HG02885 (cell line): ENCODE results near the gene DNAJB9.
A peak's percentile ranks its signal among the peaks of the same experiment; 100 is the strongest.

Source experiments
- ATAC-seq: cut with Tn5 transposase; IDR thresholded peaks from one replicate; pipeline ENCODE4 v1.9.1; 2021; ENCODE audit warnings: mild to moderate bottlenecking; ENCODE audit not compliant: unreplicated experiment, poor library complexity

The DNAJB9 gene

DNA sequence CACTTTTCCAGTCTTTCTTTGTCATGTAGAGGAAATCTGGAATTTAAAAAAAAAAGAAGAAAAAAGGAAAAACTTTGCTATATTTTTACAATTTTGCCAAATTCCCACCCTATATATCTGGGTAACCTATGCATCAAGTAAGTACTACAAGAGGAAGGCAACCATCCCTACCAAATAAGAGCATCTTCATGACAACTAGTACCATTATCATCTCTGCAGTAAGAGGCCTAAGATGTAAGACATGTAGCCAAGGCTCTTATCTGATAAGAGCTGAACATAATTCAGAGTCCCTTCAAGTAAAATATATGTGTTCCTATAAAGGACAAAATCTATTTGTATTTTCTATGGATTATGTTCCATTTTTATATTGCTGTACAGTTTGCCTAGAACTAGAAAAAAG, 3.7 kb upstream of the DNAJB9 start:
- ATAC-seq = no peak

DNA sequence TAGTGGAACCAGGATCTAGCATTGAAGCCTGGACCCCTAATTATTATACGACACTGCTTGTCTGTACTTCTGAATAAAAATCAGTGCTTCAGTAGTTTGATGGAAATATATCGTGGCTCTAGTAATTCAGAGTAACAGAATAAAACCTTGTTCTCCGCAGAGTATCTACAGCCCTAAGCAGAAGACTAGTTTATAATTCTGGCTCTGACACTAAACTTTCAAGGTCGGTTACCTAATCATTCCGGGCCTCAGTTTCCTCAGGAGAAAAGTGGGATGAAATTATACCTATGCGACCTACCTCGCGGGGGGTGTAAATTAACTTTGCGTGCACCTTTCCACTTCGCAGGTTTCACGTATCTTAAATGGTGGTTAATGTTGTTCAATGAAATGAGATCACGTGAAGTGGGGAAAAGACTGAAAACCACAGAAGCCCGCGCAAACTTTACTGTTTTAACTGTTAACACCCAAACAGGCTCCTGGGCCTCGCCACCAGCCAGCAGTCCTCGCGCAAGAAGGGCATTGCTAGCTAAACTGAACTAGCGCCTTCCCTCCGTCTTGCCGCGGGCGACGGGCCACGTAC, 783 bp upstream of the DNAJB9 start:
- no peak for ATAC-seq

DNA sequence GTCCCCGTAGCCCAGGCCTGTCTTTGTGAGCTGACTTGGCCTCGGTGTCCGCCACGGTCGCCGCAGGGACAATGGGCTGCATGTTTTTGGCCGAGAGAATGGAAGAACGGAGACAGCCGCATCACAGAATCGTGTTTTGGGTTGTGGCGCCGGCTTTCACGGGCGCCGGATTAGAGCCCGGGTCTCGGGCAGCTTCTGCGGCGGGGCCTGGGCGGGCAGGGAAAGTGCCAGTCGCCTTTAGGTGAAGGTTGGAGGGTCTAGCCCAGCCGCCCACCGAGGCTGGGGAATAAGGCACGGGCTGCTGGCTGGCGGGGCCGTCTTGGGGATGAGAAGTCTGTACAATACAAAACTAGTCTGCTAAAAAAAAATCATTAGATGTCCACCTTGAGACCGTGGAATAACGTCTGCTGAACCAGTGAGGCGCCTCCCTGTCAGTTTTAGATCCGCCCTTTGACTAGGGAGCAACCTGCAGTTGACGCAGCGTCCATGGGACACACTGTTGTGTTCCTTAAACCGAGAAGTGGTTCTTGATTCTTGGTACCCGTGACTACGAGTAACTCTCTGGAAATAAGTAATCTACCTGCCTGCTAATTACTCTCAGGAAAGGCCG, 577 bp downstream of the DNAJB9 start:
- peak; percentile 28 for ATAC-seq

DNA sequence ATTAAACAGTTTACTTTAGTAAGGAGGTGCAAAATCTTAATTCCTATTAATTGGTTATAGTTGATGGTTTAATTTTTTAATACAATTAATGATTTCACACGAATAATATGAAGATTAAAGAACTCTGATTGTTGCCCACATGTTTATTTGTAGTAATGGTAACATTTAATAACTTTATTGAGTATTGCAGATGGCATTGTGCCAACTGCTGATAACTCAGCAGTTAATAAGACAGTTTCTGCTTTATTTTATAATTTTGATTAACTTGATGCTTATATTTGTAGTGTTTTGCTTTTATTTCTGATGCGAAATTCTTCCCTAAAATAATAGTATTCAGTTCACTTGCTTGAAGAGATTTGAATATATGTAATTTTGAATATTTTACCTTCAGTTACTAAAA, 2.8 kb downstream of the DNAJB9 start:
- ATAC-seq = no peak

DNA sequence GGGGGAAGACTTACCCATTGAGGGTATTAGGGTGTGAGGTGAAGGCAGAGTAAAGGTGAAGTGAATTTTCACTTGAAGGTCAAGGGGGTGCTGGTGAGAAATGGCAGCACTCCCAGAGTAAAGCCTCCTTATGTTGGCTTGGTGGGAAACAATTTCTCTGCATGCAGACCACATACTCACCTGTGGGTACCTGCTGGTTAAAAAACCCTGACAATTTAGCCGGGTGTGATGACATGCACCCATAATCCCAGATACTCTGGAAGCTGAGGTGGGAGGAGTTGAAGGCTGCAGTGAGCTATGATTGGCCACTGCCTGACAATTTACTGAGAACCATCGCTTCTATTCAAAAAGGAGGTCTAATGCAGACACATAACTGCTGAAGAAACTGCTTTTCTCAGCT, 5.5 kb downstream of the DNAJB9 start:
- no peak for ATAC-seq

DNA sequence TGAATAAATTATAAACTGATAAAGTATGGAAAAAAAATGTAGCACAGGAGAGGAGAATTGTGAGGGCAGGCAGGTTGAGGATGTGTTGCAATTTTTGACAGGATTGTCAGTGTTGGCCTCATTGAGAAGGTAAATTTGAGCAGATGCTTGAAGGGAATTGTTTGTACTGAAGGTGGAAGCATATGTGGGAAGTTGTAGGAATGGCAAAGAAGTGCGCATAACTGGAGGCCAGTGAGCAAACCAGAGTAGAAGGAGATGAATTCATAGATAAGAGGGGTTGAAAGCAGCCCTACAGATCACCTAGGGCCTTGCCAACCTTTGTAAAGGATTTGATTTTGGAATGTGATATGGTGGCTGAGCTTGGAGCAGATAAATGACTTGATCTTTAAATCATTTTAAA, 6.4 kb downstream of the DNAJB9 start:
- ATAC-seq = no peak

DNA sequence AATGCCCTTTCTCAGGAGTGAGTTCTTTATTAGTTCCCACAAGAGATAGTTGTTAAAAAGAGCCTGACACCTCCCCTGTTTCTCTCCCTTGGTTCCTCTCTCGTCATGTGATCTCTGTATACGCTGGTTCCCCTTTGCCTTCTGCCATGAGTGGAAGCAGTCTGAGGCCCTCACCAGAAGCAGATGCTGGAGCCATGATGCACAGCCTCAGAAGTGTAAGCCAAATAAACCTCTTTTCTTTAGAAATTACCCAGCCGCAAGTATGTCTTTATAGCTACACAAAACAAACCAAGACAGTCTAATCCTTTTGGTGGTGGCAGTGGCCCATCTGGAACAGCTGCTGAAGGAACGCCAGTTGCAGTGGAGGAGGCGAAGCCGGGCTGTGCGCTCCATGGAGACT, 9.3 kb downstream of the DNAJB9 start:
- no peak for ATAC-seq

GRCh38 chr7:108580298-108580697, 10.6 kb downstream of the DNAJB9 start:
- no peak for ATAC-seq

DNA sequence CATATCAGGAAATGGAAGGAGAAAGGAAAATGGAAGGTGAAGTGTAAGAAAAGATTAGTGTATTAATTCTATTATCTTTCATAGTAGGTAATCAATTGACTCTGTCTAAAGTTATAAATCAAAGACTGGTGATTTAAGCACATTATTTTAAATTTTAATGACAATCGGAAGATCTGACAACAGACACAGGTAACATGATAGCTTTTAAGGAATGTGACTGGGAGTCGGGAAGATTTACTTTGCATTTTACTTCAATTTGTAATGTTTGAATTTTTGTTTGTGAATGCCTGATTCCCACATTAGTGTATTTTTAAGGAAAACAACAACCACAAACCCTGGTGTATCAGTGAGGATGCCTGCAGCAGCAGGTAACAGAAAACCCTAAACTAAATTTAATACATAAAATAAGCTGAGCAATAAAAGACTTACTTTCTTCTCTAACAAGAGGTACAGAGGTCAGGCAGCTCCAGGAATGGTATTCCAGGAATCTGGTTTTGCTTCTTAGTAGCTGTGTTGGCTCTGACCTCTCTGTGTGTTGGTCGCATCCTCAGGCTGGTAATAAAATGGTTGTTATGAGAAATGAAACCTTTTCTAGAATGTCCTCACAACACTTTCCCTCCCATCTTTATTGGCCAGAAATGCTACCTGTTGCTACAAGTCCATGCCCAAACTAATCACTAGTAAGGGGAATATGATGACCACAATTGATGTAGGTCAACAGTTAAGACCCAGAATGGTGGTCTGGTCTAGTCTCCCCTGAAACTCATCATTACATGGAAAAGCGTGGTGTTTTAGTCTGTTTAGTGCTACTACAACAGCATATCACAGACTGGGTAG, 12.2 kb downstream of the DNAJB9 start:
- ATAC-seq = no peak

DNA sequence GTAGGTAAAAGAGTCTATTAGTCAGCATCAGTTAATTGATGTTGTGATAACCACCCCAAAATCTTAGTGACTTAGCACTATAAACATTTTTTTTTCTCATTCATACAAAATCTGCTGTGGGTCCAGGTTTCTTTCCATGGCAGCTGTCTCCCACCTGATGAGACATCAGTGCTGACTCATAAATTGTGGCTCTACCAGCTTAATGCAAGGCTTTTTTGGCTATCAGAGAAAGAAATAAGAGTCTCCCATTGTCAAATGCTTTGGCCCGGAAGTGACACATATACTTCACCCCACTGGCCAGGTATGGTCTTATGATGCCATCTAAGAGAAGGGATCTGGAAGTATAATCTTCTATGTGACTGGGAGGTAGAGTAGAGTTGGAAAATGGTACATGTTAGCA, 14.5 kb downstream of the DNAJB9 start:
- no peak for ATAC-seq

GRCh38 chr7:108585843-108586242, 16.2 kb downstream of the DNAJB9 start:
- ATAC-seq = no peak

GRCh38 chr7:108586274-108586710, 16.6 kb downstream of the DNAJB9 start:
- no peak for ATAC-seq

GRCh38 chr7:108589199-108589598, 19.5 kb downstream of the DNAJB9 start:
- no peak for ATAC-seq

GRCh38 chr7:108589874-108590273, 20.2 kb downstream of the DNAJB9 start:
- ATAC-seq = no peak

DNA sequence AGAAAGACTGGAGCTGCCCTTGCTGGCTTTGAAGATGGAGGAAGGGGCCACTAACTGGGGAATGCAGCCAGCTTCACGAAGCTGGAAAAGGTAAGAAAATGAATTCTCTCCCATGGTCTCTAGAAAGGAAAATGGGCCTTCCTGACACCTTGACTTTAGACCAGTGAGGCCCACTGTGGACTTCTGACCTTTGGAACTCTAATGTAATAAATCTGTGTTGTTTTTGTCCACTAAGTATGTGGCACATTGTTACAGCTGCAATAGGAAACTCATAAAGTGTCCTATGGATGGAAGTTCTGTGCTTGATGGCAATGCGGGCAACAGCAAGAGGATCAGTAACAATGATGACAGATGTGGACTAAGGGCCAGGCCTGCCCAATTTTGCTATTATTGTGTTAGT, 20.9 kb downstream of the DNAJB9 start:
- ATAC-seq = no peak

GRCh38 chr7:108592646-108593201, 23.1 kb downstream of the DNAJB9 start:
- ATAC-seq = no peak

DNA sequence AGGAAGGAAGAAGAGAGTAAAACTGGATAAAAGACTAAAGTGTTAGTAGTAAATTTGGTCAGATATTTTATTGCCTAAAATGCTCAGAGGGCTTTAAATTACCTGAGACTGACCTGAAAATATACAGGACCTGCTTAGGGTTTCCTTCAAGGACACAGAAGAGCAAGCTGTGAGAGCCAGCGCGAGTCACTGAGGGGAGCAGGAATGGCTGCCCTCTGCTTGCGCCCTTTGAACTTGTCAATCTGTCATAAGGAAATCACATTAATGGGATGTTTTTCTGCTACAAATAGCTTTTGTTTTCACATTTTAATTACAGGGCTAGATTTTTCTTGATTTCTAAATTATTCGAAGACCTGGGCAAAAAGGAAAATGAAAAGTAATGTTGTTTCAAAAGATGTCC, 26.9 kb downstream of the DNAJB9 start:
- no peak for ATAC-seq

- no peak for ATAC-seq
These were observed 28.5 kb downstream of the DNAJB9 start for GRCh38 chr7:108598153-108598552.

GRCh38 chr7:108598914-108599580, 29.4 kb downstream of the DNAJB9 start:
- ATAC-seq = no peak

DNA sequence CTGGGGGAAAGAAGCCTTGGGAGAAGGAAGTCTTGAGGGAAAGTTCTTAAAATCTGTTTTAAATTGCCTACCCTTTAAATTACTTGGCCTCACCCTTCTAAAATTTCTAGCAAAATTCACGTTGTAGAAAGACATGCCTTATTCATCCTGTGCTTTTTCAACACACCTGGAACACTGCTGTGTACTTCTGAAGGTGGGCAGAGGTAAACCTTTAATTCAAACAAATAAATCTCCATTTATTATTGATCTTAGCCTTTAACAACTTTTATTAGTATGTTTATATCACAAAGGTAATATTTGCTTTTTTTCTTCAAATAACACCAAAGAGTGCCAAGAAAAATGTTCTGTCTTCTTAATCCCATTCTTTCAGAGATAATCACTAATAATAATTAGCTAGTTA, 30.7 kb downstream of the DNAJB9 start:
- no peak for ATAC-seq
